RWPE2 (cell line): ENCODE data around the gene MAPK1IP1L.

Experiments used
- ATAC-seq: fragments of 200-7000 bp; cut with Tn5 transposase; 3 replicates; pipeline ENCODE4 v1.9.1; 2021; ENCODE audit warnings: low read depth
- DNase-seq: peaks from one replicate; pipeline ENCODE4 v3.0.0-alpha.2; 2020; ENCODE audit warnings: low spot score
- H3K27ac ChIP-seq: fragments of 450-650 bp; 2 replicates; pipeline ENCODE4 v1.5.1; 2017; ENCODE audit warnings: mild to moderate bottlenecking; ENCODE audit not compliant: poor library complexity, severe bottlenecking
- H3K27me3 ChIP-seq: fragments of 250-450 bp; sonication (Bioruptor Pico); 2 replicates; pipeline ENCODE4 v1.5.1; 2021; ENCODE audit warnings: mild to moderate bottlenecking, moderate library complexity; ENCODE audit not compliant: insufficient read depth, poor library complexity, severe bottlenecking
- H3K36me3 ChIP-seq: fragments of 250-450 bp; sonication (Bioruptor Pico); 2 replicates; pipeline ENCODE4 v1.5.1; 2020; ENCODE audit warnings: low read depth, mild to moderate bottlenecking, moderate library complexity
- H3K4me1 ChIP-seq: fragments of 250-450 bp; sonication (Bioruptor Pico); 2 replicates; pipeline ENCODE4 v1.5.1; 2021; ENCODE audit warnings: mild to moderate bottlenecking, moderate library complexity; ENCODE audit not compliant: insufficient read depth, poor library complexity, severe bottlenecking
- H3K4me3 ChIP-seq: fragments of 250-450 bp; sonication (Bioruptor Pico); 2 replicates; pipeline ENCODE4 v1.5.1; 2021; ENCODE audit warnings: mild to moderate bottlenecking, moderate library complexity; ENCODE audit not compliant: severe bottlenecking
- H3K9me3 ChIP-seq: fragments of 250-450 bp; sonication (Bioruptor Pico); 2 replicates; pipeline ENCODE4 v1.5.1; 2021; ENCODE audit warnings: mild to moderate bottlenecking, moderate library complexity; ENCODE audit not compliant: severe bottlenecking
- TF ChIP-seq, protein P1 (sequence below): fragments of 450-650 bp; IDR thresholded peaks from one replicate; pipeline ENCODE4 v1.5.1; 2017; ENCODE audit warnings: mild to moderate bottlenecking, moderate library complexity; ENCODE audit not compliant: poor library complexity, severe bottlenecking

Gene MAPK1IP1L

DNA sequence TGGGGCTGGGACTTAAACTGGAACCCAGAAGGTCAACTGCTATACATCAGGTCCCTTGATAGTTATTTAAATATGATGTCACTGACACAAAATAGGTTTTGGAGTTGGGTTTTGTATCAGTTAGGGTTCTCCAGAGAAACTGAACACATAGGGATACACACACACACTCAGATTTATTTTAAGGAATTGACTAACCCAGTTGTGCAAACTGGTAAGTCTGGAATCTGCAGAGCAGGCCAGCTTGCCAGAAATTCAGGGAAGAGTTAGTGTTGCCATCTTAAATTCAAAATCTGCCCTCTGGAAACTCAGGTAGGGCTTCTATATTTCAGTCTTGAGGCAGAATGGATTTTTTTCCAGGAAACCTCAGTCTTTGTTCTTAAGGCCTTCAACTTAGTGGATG lies 36.9 kb downstream of the MAPK1IP1L start:
- ATAC-seq (no peak), DNase-seq (no peak)
- no peaks in the 10 kb centered on the region for H3K36me3 ChIP-seq
- TF ChIP-seq, protein P1, sequence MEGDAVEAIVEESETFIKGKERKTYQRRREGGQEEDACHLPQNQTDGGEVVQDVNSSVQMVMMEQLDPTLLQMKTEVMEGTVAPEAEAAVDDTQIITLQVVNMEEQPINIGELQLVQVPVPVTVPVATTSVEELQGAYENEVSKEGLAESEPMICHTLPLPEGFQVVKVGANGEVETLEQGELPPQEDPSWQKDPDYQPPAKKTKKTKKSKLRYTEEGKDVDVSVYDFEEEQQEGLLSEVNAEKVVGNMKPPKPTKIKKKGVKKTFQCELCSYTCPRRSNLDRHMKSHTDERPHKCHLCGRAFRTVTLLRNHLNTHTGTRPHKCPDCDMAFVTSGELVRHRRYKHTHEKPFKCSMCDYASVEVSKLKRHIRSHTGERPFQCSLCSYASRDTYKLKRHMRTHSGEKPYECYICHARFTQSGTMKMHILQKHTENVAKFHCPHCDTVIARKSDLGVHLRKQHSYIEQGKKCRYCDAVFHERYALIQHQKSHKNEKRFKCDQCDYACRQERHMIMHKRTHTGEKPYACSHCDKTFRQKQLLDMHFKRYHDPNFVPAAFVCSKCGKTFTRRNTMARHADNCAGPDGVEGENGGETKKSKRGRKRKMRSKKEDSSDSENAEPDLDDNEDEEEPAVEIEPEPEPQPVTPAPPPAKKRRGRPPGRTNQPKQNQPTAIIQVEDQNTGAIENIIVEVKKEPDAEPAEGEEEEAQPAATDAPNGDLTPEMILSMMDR = no peak
- H3K4me3 ChIP-seq = no peak overlapping the region
- no peak overlapping the region for H3K27ac ChIP-seq
- H3K4me1 ChIP-seq = no peaks in the 10 kb centered on the region
- H3K27me3 ChIP-seq = no peaks in the 10 kb centered on the region
- H3K9me3 ChIP-seq = no peaks in the 10 kb centered on the region

DNA sequence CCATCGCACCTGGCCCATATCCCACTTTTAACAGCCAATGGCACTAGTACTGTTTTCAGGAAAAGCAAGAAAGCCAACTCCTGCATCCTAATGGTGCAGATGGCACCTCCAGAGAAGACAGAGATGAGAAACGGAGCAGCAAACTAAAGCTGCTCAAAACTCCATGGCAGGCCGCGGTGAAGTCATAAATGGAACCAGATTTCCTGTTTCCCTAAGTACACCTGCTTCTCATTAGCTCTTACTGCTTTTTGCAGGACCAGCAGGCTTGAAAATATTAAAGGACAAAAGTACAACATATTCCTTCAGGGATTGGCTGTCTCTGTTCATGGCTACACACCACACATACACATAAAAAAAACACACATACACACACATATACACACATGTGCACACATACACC lies 40.9 kb downstream of the MAPK1IP1L start:
- Histone ChIP-seq H3K36me3 (no peaks in the 10 kb centered on the region), H3K27ac (no peak overlapping the region), H3K9me3 (no peaks in the 10 kb centered on the region), H3K4me1 (peaks cover 9% of the 10 kb centered on the region), H3K4me3 (no peak overlapping the region), H3K27me3 (no peaks in the 10 kb centered on the region)
- TF ChIP-seq, protein P1 = no peak
- no peak for DNase-seq
- ATAC-seq = no peak

DNA sequence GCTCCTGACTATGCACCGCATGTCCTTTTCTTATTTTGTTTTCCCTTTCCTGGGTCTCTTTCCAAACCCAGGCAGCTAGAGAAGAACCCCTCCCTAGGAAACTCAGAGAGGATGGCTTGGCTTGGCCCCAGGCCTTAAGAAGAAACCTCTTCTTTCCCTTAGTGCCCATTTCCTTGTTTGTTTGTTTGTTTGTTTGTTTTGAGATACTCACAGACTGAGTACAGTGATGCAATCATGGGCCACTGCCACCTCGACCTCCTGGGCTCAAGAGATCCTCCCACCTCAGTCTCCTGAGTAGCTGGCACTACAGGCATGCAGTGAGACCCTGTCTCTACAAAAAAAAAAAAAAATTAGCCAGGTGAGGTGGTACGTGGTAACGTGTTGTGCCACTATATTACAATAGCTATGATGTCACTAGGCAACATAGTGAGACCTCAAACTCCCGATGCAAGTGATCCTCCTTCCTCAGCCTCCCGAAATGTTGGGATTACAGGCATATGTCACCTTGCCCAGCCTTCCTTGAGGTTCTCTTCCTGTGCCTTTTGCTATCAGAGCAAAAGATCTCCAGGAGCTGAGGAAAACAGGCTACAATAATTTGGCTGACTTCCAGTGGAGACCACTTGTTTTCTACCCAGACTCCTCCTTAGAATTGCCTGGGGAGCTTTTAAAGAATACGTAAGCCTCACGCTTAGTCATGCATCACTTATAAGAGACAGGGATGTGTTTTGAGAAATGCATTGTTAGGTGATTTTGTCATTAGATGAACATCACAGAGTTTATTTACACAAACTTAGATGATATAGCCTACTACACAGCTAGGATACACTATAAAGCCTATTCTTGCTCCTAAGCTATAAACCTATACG lies 43.1 kb downstream of the MAPK1IP1L start:
- Histone ChIP-seq H3K27ac (no peak overlapping the region), H3K4me3 (no peak overlapping the region), H3K36me3 (no peaks in the 10 kb centered on the region), H3K27me3 (no peaks in the 10 kb centered on the region), H3K9me3 (no peaks in the 10 kb centered on the region), H3K4me1 (peaks cover 9% of the 10 kb centered on the region)
- ATAC-seq = peak; percentile 78
- TF ChIP-seq, protein P1 = no peak
- no peak for DNase-seq

DNA sequence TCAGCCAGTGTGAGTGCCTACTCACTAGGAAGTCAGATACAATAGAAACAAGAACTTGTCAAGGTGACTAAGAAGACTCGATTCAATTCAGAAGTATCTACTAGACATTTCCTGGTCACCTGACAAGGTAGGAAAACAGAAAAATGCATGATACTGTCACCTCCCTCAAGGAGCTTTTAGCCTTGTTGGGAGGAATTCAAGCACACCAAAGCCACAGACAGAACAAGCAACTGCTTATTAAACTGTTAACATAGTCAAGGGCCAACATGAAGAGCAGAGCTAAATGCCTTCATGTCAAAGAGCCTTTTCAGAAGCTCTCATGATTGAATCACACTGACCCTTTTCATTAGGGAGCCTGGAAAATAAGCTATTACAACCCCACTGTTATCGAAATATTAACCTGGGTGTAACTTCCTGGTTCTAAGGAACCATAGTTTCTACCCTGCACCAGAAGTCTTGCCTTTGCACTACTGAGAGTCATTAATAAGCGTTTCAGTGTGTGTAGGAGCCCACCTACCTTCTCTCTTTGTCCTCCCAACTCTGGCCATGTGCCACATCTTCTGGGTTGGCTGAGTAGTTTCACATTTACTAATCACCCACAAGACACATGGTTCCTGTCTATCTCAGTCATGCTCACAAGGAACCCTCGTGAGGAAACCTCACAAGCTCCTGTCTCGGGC lies 46.6 kb downstream of the MAPK1IP1L start:
- Histone ChIP-seq H3K4me1 (peaks cover 24% of the 10 kb centered on the region), H3K27ac (no peak overlapping the region), H3K4me3 (no peak overlapping the region)

More for the DNA sequence above, 46.6 kb downstream of the MAPK1IP1L start:
- ATAC-seq (no peak), DNase-seq (no peak)
- TF ChIP-seq, protein P1 = no peak
- no peaks in the 10 kb centered on the region for H3K27me3 ChIP-seq
- H3K9me3 ChIP-seq = no peaks in the 10 kb centered on the region
- H3K36me3 ChIP-seq = no peaks in the 10 kb centered on the region
